Stomach (tissue), 9 donors: ENCODE results near the gene FAM47E. TPM values are rescaled to one million over a fixed set of nuclear protein-coding genes. Genes with fewer than 3 reads are reported as not detected.

Experiments used
- DNase-seq, 2 donors: peaks; one replicate each; pipeline versions ENCODE4 v3.0.0 to v3.0.0-alpha.2; 2013 to 2019
- H3K27ac ChIP-seq, 5 donors: fragments of 200-600 bp in 4 of 5; sonication (generic) in 4 of 5; one replicate each; pipeline ENCODE4 v1.5.1; 2013 to 2019; ENCODE audit warnings: mild to moderate bottlenecking in 1 of 5, moderate library complexity in 1 of 5
- H3K27me3 ChIP-seq, 3 donors: fragments of 200-600 bp; sonication (generic); one replicate each; pipeline ENCODE4 v1.5.1; 2017 to 2019; ENCODE audit warnings: mixed run types in 1 of 3
- H3K36me3 ChIP-seq, 4 donors: fragments of 200-600 bp; sonication (generic); 1 replicate in 3 of 4; 2 replicates in 1 of 4; pipeline ENCODE4 v1.5.1; 2016 to 2019
- H3K4me1 ChIP-seq, 4 donors: fragments of 200-600 bp; sonication (generic); one replicate each; pipeline ENCODE4 v1.5.1; 2016 to 2019
- H3K4me3 ChIP-seq, 4 donors: fragments of 200-600 bp; sonication (generic) in 3 of 4; one replicate each; pipeline ENCODE4 v1.5.1; 2016 to 2019; ENCODE audit warnings: mild to moderate bottlenecking in 1 of 4
- H3K9me3 ChIP-seq, 4 donors: fragments of 200-600 bp; sonication (generic); one replicate each; pipeline ENCODE4 v1.5.1; 2016 to 2019
- CTCF ChIP-seq, 7 experiments: fragments of 450-650 bp in 4 of 7; fragments of 200-600 bp in 3 of 7; sonication (generic) in 3 of 7; IDR thresholded peaks; one replicate each; pipeline ENCODE4 v1.5.1; 2016 to 2019; ENCODE audit warnings: antibody characterized with exemption in 7 of 7, control low read depth in 2 of 7, mild to moderate bottlenecking in 1 of 7
- EP300 ChIP-seq: sonication (generic); formaldehyde crosslinking; IDR thresholded peaks from one replicate; pipeline ENCODE4 v1.6.1; 2017; ENCODE audit warnings: antibody characterized with exemption
- POLR2A ChIP-seq, 4 donors: fragments of 450-650 bp; IDR thresholded peaks; one replicate each; pipeline ENCODE4 v1.6.1; 2016; ENCODE audit warnings: antibody characterized with exemption in 4 of 4, control low read depth in 2 of 4, mild to moderate bottlenecking in 1 of 4, moderate library complexity in 1 of 4
- POLR2AphosphoS5 ChIP-seq, 3 donors: sonication (generic); formaldehyde crosslinking; IDR thresholded peaks; one replicate each; pipeline ENCODE4 v1.6.1; 2016; ENCODE audit warnings: antibody characterized with exemption in 3 of 3
- WGBS, 5 donors: extraction: QIAGEN DNeasy Blood & Tissue Kit in 3 of 5; methylation state at CpG; one replicate each; pipeline versions ENCODE4 v1.1.5 to v1.1.7; 2013 to 2018; 5-methylcytosine and 5-hydroxymethylcytosine counted together
- intact Hi-C: fragments of 100-400 bp; cut with DNase I; formaldehyde crosslinking; loops from one replicate; pipeline ENCODE4 v1.15.1; 2023; ENCODE audit warnings: low total_unique reads
- polyA plus RNA-seq, 3 donors: library from polyadenylated mRNA; stranded (reverse); fragments of 200-250 nt; gene quantifications; one replicate each; pipeline ENCODE4 v1.2.3, GENCODE V29; 2013
- total RNA-seq, 5 donors: library from RNA; depleted of rRNA; stranded (reverse); fragments of >200 nt; gene quantifications; one replicate each; pipeline versions ENCODE4 v1.1.0 to v1.2.3, GENCODE V29; 2014 to 2016
- donor health status: healthy with polysubstance abuse.
- donor health status: Bipolar disorder and iron deficiency.
- donor health status: healthy.

FAM47E gene
- total and polyA plus RNA-seq, 8 donors, result under 0.01 to 10.8 (median 6.5) TPM; not detected in 1

- peaks cover 65 to 91% (median 86%) of the 10 kb centered on the region in 4 donors for H3K4me1 ChIP-seq
- no peaks in the 10 kb centered on the region for H3K9me3 ChIP-seq
- H3K27ac ChIP-seq, result peak overlapping the region; percentile 11 to 99 (median 96)
- 37 to 60% (median 50%) methylated on average over 4 of the region's 4 CpGs for WGBS, 5 donors
- intact Hi-C loops, result no loop called here
- peak overlapping the region in 2 of 4 donors; percentile 62 to 69 for H3K4me3 ChIP-seq
- TF ChIP-seq EP300 (no peak), CTCF (IDR thresholded peaks at IDR 0.05) (no peak), POLR2A (IDR thresholded peaks at IDR 0.05) (no peak), POLR2AphosphoS5 (IDR thresholded peaks at IDR 0.05) (no peak)
- DNase-seq, result no peak
- no peaks in the 10 kb centered on the region for H3K27me3 ChIP-seq
- H3K36me3 ChIP-seq, result no peaks in the 10 kb centered on the region
These were observed 41.6 kb upstream of the FAM47E start for GRCh38 chr4:76209881-76210280.

GRCh38 chr4:76210452-76210851 lies 41.1 kb upstream of the FAM47E start:
- peak overlapping the region in 3 of 4 donors; percentile 62 to 78 (median 69) for H3K4me3 ChIP-seq
- 19 to 43% (median 27%) methylated on average over 4 of the region's 4 CpGs for WGBS, 5 donors
- intact Hi-C loops, result no loop called here
- H3K9me3 ChIP-seq, result no peaks in the 10 kb centered on the region
- peaks cover 68 to 91% (median 86%) of the 10 kb centered on the region in 4 donors for H3K4me1 ChIP-seq
- no peak for TF ChIP-seq POLR2AphosphoS5 (IDR thresholded peaks at IDR 0.05)
- TF ChIP-seq POLR2A (IDR thresholded peaks at IDR 0.05), result no peak
- TF ChIP-seq CTCF (IDR thresholded peaks at IDR 0.05), result no peak
- TF ChIP-seq EP300, result no peak
- no peaks in the 10 kb centered on the region for H3K27me3 ChIP-seq
- H3K27ac ChIP-seq, result peak overlapping the region; percentile 57 to 99 (median 96)
- no peak for DNase-seq
- H3K36me3 ChIP-seq, result no peaks in the 10 kb centered on the region

GRCh38 chr4:76211769-76212708 lies 39.5 kb upstream of the FAM47E start:
- Histone ChIP-seq H3K4me1 (peaks cover 64 to 83% (median 80%) of the 10 kb centered on the region in 4 donors), H3K27ac (peak overlapping the region; percentile 75 to 99 (median 96)), H3K4me3 (peak overlapping the region; percentile 62 to 78 (median 74)), H3K27me3 (no peaks in the 10 kb centered on the region), H3K36me3 (no peaks in the 10 kb centered on the region), H3K9me3 (no peaks in the 10 kb centered on the region)
- TF ChIP-seq POLR2AphosphoS5 (IDR thresholded peaks at IDR 0.05) (peak in 1 of 3 donors; percentile 17), EP300 (no peak)
- intact Hi-C loops, result no loop called here
- DNase-seq, result no peak
- 15 to 30% (median 23%) methylated on average over 6 of the region's 6 CpGs for WGBS, 5 donors

- Histone ChIP-seq H3K27ac (peak overlapping the region; percentile 95 to 99 (median 97)), H3K27me3 (no peaks in the 10 kb centered on the region), H3K4me3 (peak overlapping the region; percentile 62 to 78 (median 74)), H3K4me1 (peaks cover 60 to 80% (median 76%) of the 10 kb centered on the region in 4 donors), H3K36me3 (no peaks in the 10 kb centered on the region), H3K9me3 (no peaks in the 10 kb centered on the region)
- TF ChIP-seq CTCF (IDR thresholded peaks at IDR 0.05) (no peak), POLR2A (IDR thresholded peaks at IDR 0.05) (no peak), POLR2AphosphoS5 (IDR thresholded peaks at IDR 0.05) (no peak), EP300 (no peak)
- 4 to 5% (median 4%) methylated on average over 12 to 14 of the region's 14 CpGs for WGBS, 5 donors
- DNase-seq, result peak in 1 of 2 donors; percentile 65
- intact Hi-C loops, result no loop called here
These were observed 38.6 kb upstream of the FAM47E start for GRCh38 chr4:76212851-76213414.
